Activated naive CD8-positive, alpha-beta T cell treated with anti-CD3 and anti-CD28 coated beads, Interleukin-2, amount 10 ng/mL, durations not matched to agents 7 days and 5 days (primary cell): ENCODE measurements around the gene KLHL29. TPM values are rescaled to one million over a fixed set of nuclear protein-coding genes. Genes with fewer than 3 reads are reported as not detected.

Experiments used
- ATAC-seq: fragments of 150-1000 bp; cut with Tn5 transposase; one replicate; pipeline ENCODE4 v1.10.0; 2021; ENCODE audit warnings: low read depth, moderate library complexity
- POLR2A ChIA-PET: fragments of 350-600 bp; sonication (Branson Sonifier 250); formaldehyde crosslinking; loops from one replicate; lab custom pipeline; 2021; ENCODE audit warnings: antibody characterized with exemption; lab: Charles Lee
- DNase-seq: peaks from one replicate; pipeline ENCODE4 v3.0.0; 2021
- H3K27ac Mint-ChIP-seq: one replicate; pipeline ENCODE4 v1.8.0; 2022; ENCODE audit warnings: mild to moderate bottlenecking, mixed read lengths
- H3K27me3 Mint-ChIP-seq: one replicate; pipeline ENCODE4 v1.8.0; 2022; ENCODE audit warnings: mild to moderate bottlenecking, moderate library complexity, mixed read lengths
- H3K36me3 Mint-ChIP-seq: one replicate; pipeline ENCODE4 v1.8.0; 2021; ENCODE audit warnings: mild to moderate bottlenecking, mixed read lengths
- H3K4me1 Mint-ChIP-seq: one replicate; pipeline ENCODE4 v1.8.0; 2021; ENCODE audit warnings: mixed read lengths
- H3K4me3 Mint-ChIP-seq: one replicate; pipeline ENCODE4 v1.8.0; 2022; ENCODE audit warnings: mild to moderate bottlenecking, moderate library complexity, mixed read lengths
- H3K9me3 Mint-ChIP-seq: one replicate; pipeline ENCODE4 v1.8.0; 2021; ENCODE audit warnings: mixed read lengths
- total RNA-seq, 2 experiments: library from RNA; stranded (reverse); gene quantifications; one replicate each; pipeline ENCODE4 v1.2.3, GENCODE V29; 2021

KLHL29 gene
- total RNA-seq, 2 experiments from 2014 or later, result 1.6 to 1.7 TPM

- no peaks in the 10 kb centered on the region for H3K9me3 Mint-ChIP-seq
- H3K36me3 Mint-ChIP-seq, result no peaks in the 10 kb centered on the region
- DNase-seq, result no peak
- POLR2A ChIA-PET, result no interaction called here
- no peak overlapping the region for H3K27ac Mint-ChIP-seq
- H3K4me1 Mint-ChIP-seq, result peaks cover 19% of the 10 kb centered on the region
- no peak overlapping the region for H3K4me3 Mint-ChIP-seq
- no peak for ATAC-seq
- H3K27me3 Mint-ChIP-seq, result peaks cover 38% of the 10 kb centered on the region
Observed at GRCh38 chr2:23508066-23508390, 123.0 kb downstream of the KLHL29 start.

GRCh38 chr2:23509103-23509502, 124.1 kb downstream of the KLHL29 start:
- Mint-ChIP-seq H3K4me3 (no peak overlapping the region), H3K27me3 (peaks cover 37% of the 10 kb centered on the region), H3K27ac (no peak overlapping the region), H3K9me3 (no peaks in the 10 kb centered on the region), H3K4me1 (peaks cover 19% of the 10 kb centered on the region), H3K36me3 (no peaks in the 10 kb centered on the region)
- POLR2A ChIA-PET, result no interaction called here
- DNase-seq (no peak), ATAC-seq (no peak)

GRCh38 chr2:23509596-23510292, 124.8 kb downstream of the KLHL29 start:
- POLR2A ChIA-PET, result no interaction called here
- no peaks in the 10 kb centered on the region for H3K9me3 Mint-ChIP-seq
- H3K4me3 Mint-ChIP-seq, result no peak overlapping the region
- no peaks in the 10 kb centered on the region for H3K36me3 Mint-ChIP-seq
- H3K4me1 Mint-ChIP-seq, result peaks cover 19% of the 10 kb centered on the region
- ATAC-seq, result no peak
- peaks cover 42% of the 10 kb centered on the region for H3K27me3 Mint-ChIP-seq
- DNase-seq, result no peak
- no peak overlapping the region for H3K27ac Mint-ChIP-seq

- Mint-ChIP-seq H3K4me3 (no peak overlapping the region), H3K36me3 (no peaks in the 10 kb centered on the region), H3K27ac (no peak overlapping the region), H3K9me3 (no peaks in the 10 kb centered on the region), H3K4me1 (peaks cover 17% of the 10 kb centered on the region), H3K27me3 (peaks cover 49% of the 10 kb centered on the region)
- no peak for DNase-seq
- no peak for ATAC-seq
- POLR2A ChIA-PET, result no interaction called here
Observed at GRCh38 chr2:23510471-23510870, 125.5 kb downstream of the KLHL29 start.

GRCh38 chr2:23512778-23513177, 127.8 kb downstream of the KLHL29 start:
- peaks cover 1% of the 10 kb centered on the region for H3K4me1 Mint-ChIP-seq
- POLR2A ChIA-PET, result no interaction called here
- H3K36me3 Mint-ChIP-seq, result no peaks in the 10 kb centered on the region
- no peaks in the 10 kb centered on the region for H3K9me3 Mint-ChIP-seq
- ATAC-seq (no peak), DNase-seq (no peak)
- no peak overlapping the region for H3K4me3 Mint-ChIP-seq
- H3K27me3 Mint-ChIP-seq, result peaks cover 46% of the 10 kb centered on the region
- no peak overlapping the region for H3K27ac Mint-ChIP-seq

GRCh38 chr2:23513245-23513871, 128.4 kb downstream of the KLHL29 start:
- Mint-ChIP-seq H3K27ac (no peak overlapping the region), H3K9me3 (no peaks in the 10 kb centered on the region), H3K36me3 (no peaks in the 10 kb centered on the region), H3K4me3 (no peak overlapping the region), H3K4me1 (peaks cover 1% of the 10 kb centered on the region), H3K27me3 (peaks cover 47% of the 10 kb centered on the region)
- ATAC-seq, result no peak
- POLR2A ChIA-PET, result no interaction called here
- DNase-seq, result no peak

- no peak overlapping the region for H3K27ac Mint-ChIP-seq
Observed at GRCh38 chr2:23513872-23514793, 129.2 kb downstream of the KLHL29 start.

GRCh38 chr2:23516520-23517256, 131.7 kb downstream of the KLHL29 start:
- H3K4me3 Mint-ChIP-seq, result no peak overlapping the region
- ATAC-seq (no peak), DNase-seq (no peak)
- H3K27me3 Mint-ChIP-seq, result peaks cover 30% of the 10 kb centered on the region
- no peak overlapping the region for H3K27ac Mint-ChIP-seq
- no peaks in the 10 kb centered on the region for H3K9me3 Mint-ChIP-seq
- H3K36me3 Mint-ChIP-seq, result no peaks in the 10 kb centered on the region
- POLR2A ChIA-PET, result interaction anchor here (1.3 kb wide), 1 partner anchor 16 kb away, joined by 4 read pairs; no protein-coding TSS in a partner anchor
- no peaks in the 10 kb centered on the region for H3K4me1 Mint-ChIP-seq

More at GRCh38 chr2:23513872-23514793, 129.2 kb downstream of the KLHL29 start:
- no peaks in the 10 kb centered on the region for H3K9me3 Mint-ChIP-seq
- DNase-seq (no peak), ATAC-seq (no peak)
- H3K4me1 Mint-ChIP-seq, result peaks cover 1% of the 10 kb centered on the region
- POLR2A ChIA-PET, result no interaction called here
- H3K27me3 Mint-ChIP-seq, result peaks cover 45% of the 10 kb centered on the region
- H3K4me3 Mint-ChIP-seq, result no peak overlapping the region
- H3K36me3 Mint-ChIP-seq, result no peaks in the 10 kb centered on the region

GRCh38 chr2:23518481-23519333, 133.7 kb downstream of the KLHL29 start:
- H3K4me1 Mint-ChIP-seq, result no peaks in the 10 kb centered on the region
- POLR2A ChIA-PET, result no interaction called here
- H3K27ac Mint-ChIP-seq, result no peak overlapping the region
- DNase-seq, result no peak
- no peaks in the 10 kb centered on the region for H3K36me3 Mint-ChIP-seq
- H3K9me3 Mint-ChIP-seq, result no peaks in the 10 kb centered on the region
- H3K27me3 Mint-ChIP-seq, result peaks cover 34% of the 10 kb centered on the region
- ATAC-seq, result no peak
- no peak overlapping the region for H3K4me3 Mint-ChIP-seq

- no peak for DNase-seq
- H3K27ac Mint-ChIP-seq, result no peak overlapping the region
- no peaks in the 10 kb centered on the region for H3K36me3 Mint-ChIP-seq
- POLR2A ChIA-PET, result no interaction called here
- H3K4me3 Mint-ChIP-seq, result no peak overlapping the region
- H3K27me3 Mint-ChIP-seq, result peaks cover 36% of the 10 kb centered on the region
- no peak for ATAC-seq
- no peaks in the 10 kb centered on the region for H3K4me1 Mint-ChIP-seq
- no peaks in the 10 kb centered on the region for H3K9me3 Mint-ChIP-seq
Observed at GRCh38 chr2:23519334-23519651, 134.3 kb downstream of the KLHL29 start.

GRCh38 chr2:23520256-23520655, 135.3 kb downstream of the KLHL29 start:
- Mint-ChIP-seq H3K4me3 (no peak overlapping the region), H3K27me3 (peaks cover 26% of the 10 kb centered on the region), H3K36me3 (no peaks in the 10 kb centered on the region), H3K9me3 (no peaks in the 10 kb centered on the region), H3K4me1 (no peaks in the 10 kb centered on the region), H3K27ac (no peak overlapping the region)
- ATAC-seq (no peak), DNase-seq (no peak)
- POLR2A ChIA-PET, result no interaction called here

GRCh38 chr2:23521060-23521459, 136.1 kb downstream of the KLHL29 start:
- H3K27me3 Mint-ChIP-seq, result peaks cover 25% of the 10 kb centered on the region
- H3K36me3 Mint-ChIP-seq, result peaks cover 1% of the 10 kb centered on the region
- peaks cover 4% of the 10 kb centered on the region for H3K4me1 Mint-ChIP-seq
- ATAC-seq (no peak), DNase-seq (no peak)
- no peaks in the 10 kb centered on the region for H3K9me3 Mint-ChIP-seq
- POLR2A ChIA-PET, result no interaction called here
- H3K27ac Mint-ChIP-seq, result no peak overlapping the region
- H3K4me3 Mint-ChIP-seq, result no peak overlapping the region
